NCI-H128 (cell line): ENCODE measurements around the gene C1RL.
"Not testable (repeated sequence)": the region's sequence is repeated elsewhere in the genome, so short reads cannot be mapped to it uniquely, and the experiment has no call there.

Source experiments
- DNase-seq: peaks from one replicate; lab custom pipeline; 2025; ENCODE audit not compliant: unreplicated experiment; lab: John Stamatoyannopoulos, UW

C1RL gene

DNA sequence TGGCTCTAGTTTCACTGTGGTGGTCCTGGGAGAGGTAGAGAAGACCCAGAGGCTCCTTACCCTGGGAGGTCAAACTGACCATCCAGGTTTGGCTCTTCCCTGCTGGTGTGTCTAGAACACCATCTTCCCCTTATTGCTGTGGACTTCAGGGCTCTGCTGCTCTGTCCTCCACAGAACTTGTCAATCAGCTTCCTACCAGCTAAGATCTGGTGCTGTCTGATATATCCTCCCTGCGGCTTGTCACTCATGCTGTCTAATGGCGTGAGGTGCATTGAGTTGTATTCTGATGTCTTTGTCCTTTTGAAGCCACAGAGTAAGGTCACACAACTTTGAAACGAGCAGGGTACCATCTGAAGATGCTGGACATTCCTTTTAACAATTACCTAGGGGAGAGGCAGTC lies 7.2 kb upstream of the C1RL start:
- no peak for DNase-seq

DNA sequence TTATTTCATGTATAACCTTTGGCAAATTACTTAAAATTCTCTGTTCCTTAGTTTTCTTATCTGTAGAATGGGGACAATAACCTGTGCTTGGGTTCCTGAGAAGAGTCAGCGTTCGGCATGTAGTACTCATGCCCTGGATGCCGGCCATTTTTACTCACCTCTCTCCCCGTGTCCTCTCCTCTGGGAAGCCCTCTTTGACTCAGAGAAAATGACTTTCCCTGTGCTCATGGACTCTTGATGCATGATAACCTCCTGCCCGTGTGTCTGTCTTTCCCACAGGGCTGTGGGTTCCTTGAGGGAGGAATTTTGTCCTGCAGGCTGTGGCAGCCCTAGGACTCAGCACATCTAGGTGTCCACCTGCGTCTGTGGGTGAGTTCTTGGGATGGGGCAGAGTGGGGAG lies 5.8 kb upstream of the C1RL start:
- DNase-seq, result no peak

DNA sequence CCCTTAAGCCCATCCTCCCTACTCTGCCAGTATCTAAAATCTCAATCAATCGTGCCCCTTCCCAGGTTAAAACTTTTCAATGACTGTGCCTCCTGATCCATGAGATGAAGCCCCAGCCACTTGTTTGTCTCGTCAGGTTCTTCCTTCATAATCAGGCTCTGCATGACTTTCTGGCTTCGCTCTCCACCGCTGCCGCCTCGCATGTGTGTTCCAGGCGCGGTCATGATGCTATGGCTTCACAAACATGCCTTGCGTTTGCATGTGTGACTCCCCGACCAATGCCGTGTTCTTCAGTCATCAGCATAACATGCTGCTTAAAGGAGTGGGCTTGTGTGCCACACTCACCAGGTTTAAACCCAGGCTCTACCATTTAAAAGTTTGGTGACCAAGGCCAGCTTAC lies 5.0 kb upstream of the C1RL start:
- no peak for DNase-seq

GRCh38 chr12:7113389-7113871 lies 4.4 kb upstream of the C1RL start:
- DNase-seq, result peak; percentile 29

DNA sequence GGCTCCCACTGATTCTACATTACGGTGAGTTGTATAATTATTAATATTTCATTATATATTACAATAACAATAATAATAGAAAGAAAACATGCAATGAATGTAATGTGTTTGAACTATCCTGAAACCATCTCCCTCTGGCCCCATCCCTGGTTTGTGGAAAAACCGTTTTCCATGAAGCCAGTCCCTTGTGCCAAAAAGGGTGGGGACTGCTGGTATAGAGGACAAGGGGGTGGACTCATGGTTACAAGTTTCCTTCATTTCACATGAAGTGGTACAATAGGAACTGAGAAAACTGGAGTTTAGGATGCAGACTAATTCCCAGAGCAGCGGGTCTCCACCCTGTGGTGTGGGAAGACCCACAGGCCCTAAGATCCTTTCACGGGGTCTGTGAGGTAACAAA lies 3.0 kb upstream of the C1RL start:
- no peak for DNase-seq

DNA sequence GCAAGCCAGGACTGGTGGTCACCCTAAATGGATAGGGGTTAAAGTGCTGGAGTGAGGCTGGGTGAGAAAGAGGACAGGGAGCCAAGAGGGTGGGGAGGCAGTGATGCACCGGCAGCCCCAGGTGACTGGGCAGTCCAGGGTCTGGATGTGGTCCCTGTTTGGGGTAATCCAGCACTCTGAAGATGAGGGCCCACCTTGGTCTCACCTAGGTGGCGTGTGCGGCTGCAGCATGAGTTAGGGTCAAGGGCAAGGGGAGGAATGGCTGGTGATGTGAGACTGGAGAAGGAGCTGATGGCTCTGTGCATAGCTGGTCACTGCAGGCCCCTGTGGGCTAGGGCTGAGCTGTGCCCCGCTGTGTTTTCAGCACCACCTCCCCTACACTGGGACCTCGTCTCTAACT lies 1.6 kb upstream of the C1RL start:
- no peak for DNase-seq

GRCh38 chr12:7109572-7109920 lies 532 bp upstream of the C1RL start:
- no peak for DNase-seq

- no peak for DNase-seq
These were observed 815 bp downstream of the C1RL start for GRCh38 chr12:7108003-7108795.

DNA sequence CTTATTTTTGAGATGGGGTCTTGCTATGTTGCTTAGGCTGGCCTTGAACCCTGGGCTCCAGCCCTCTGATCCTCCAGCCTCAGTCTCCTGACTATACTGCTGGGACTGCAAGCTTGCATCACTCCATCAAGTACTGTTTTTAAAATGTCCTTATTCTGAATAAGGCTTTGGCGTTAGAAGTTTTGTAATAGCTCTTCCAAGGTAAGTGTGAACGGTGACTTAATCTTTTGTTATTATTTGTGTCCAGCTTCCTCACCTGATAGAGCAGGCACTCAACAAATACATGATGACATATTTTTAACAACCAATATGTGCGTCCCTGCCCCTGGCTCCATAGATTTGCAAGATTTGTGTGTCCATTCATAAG lies 1.4 kb downstream of the C1RL start:
- no peak for DNase-seq

- not testable (repeated sequence) for DNase-seq
These were observed 1.8 kb downstream of the C1RL start for GRCh38 chr12:7107181-7107580.

GRCh38 chr12:7106082-7106481 lies 2.9 kb downstream of the C1RL start:
- no peak for DNase-seq

- no peak for DNase-seq
These were observed 5.0 kb downstream of the C1RL start for GRCh38 chr12:7103837-7104584.

GRCh38 chr12:7102582-7102981 lies 6.4 kb downstream of the C1RL start:
- DNase-seq, result no peak

DNA sequence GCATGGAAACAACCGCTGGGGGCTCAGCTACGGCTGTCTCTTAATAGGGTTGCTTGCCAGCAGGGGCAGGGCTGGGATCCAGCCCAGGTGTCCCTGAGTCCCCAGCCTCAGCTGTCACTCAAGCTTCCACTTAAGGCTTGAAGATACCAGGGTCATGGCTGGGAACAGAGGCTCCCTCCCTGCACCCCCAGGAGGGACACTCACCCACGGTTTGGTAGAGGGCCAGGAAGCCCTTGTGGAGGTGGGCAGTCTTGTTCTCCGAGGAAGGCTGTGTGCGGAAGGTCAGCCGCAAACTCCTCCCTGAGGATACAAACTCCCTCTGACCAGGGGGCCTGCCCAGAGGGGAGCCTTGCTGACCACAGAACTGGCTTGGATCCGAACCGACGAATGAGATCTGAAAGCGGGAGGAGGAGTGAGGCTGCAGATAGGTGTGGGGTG lies 7.3 kb downstream of the C1RL start:
- no peak for DNase-seq

GRCh38 chr12:7101047-7101693 lies 7.8 kb downstream of the C1RL start:
- DNase-seq, result no peak

- no peak for DNase-seq
These were observed 8.8 kb downstream of the C1RL start for GRCh38 chr12:7100239-7100638.

DNA sequence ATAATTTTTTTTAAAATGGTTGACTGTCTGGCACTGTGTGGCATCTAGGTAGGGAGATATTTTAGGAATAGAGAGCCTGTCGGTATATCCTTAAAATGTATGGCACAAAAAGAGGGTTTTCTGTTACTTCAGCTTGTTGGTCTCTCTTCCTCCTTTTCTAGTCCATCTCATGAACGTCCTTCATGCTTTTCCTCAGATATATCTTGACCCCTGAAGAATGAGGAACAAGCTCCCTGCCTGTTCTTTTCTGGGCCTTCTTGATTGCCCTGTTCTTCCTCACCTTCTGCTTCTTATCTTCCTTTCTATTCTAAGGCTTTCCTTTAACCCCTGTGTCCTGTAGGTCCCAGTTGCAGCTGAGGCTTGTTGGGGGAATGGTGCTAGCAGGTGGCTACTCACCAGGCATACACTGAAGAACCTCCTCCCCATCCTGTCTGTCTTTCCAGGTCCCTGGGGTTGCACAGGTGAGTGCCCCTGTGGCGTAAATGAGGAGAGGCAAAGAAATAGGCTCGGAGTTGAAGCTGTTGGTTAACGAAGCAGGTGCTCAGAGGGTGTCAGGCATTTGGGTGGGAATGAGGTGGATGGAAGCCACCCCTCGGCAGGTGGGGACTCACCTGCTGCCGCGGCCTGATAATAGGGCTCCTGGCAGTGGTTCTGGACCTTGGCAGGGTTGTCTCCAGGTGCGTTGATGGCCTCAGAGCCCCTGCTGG lies 9.6 kb downstream of the C1RL start:
- no peak for DNase-seq

DNA sequence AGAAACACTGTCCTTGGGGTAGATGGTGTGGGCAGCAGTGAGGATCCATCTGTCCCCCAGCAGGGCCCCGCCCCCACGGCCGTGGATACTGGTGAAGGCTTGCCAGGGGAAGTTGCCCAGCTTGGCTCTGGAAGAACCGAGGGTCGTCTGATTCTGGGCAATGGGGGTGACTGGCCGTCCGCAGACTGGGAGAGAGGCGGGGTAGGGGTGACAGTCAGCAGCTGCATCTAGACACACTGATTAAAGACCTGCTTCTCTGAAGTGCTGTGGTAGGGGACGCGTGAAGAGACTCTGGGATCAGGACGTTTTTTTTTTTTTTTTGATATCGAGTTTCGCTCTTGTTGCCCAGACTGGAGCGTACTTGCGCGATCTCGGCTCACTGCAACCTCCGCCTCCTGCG lies 12.0 kb downstream of the C1RL start:
- DNase-seq, result peak; percentile 35

GRCh38 chr12:7096006-7096932 lies 12.7 kb downstream of the C1RL start:
- DNase-seq, result no peak

DNA sequence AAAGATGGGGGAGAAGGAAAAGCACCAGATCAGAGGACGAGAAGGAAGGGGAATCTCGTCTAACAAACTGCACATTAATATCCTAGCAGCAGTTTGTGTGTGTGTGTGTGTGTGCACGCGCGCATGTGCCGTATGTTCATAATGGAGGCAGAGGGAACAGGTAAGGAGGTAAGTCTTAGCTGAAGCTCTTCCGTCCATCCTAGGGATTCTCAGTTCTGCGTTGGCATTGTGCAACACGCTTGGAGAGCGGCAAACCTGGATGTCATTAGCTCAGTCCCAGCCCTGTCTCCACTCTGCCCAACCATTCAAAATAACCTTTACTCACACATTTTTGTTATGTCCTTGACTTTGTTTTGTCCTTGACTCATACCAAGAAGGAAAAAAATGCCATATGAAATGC lies 15.1 kb downstream of the C1RL start:
- DNase-seq, result no peak
